Fibroblast of skin of right quadriceps (primary cell): ENCODE measurements around the gene PPM1F.

Experiments
- DNase-seq: peaks from one replicate; pipeline ENCODE4 v3.0.0-alpha.2; 2013

PPM1F gene, protein sequence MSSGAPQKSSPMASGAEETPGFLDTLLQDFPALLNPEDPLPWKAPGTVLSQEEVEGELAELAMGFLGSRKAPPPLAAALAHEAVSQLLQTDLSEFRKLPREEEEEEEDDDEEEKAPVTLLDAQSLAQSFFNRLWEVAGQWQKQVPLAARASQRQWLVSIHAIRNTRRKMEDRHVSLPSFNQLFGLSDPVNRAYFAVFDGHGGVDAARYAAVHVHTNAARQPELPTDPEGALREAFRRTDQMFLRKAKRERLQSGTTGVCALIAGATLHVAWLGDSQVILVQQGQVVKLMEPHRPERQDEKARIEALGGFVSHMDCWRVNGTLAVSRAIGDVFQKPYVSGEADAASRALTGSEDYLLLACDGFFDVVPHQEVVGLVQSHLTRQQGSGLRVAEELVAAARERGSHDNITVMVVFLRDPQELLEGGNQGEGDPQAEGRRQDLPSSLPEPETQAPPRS

DNA sequence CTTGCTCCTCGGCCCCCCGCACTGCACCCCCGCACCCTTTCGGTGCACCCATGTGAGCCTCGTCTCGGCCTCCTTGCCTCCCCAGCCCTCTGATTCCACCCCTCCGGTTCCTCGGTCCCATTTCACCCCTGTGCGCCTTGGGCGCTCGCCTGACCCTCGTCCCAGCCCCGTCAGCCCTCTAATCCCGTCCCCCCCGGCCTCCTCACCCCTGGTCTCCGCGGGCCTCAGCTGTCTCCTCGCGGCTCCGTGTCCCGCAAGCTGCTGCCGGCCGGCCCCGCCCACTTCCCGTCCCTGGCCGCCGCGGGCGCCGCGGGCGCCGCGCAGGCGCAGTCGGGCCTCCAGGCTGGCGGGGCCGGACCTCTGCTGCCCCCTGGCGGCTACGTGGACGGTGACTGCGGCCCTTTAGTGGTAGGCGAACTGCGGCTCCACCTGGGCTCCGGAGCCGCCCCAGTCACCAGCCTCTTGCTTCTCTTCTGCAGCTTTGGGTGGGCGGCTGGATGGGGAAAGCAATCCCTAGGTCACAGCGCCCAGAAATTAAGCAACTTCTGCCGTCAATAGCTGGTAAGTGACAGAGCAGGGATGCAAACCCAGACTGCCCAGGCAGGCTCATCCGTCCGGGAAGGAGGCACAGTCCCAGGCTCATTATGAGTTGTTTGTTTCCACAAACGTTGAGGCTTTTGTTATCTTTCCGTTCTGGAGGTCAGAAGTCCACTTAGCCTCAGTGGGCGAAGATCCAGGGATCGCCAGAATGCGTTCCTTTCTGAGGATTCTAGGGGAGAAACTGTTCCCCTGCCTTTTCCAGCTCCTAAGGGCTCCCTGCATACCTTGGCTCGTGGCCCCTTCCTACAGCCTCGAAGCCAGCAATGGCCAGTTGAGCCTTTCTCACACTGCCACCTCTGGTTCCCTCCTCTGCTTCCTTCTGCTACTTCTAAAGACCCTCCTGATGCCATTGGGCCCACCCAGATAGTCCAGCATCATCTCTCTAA, at the start of gene PPM1F:
PPM1F (minus strand) TSS at position 263 of the 986 bp plus-strand sequence. CDS start 6,800 bp downstream, outside the sequence.
- DNase-seq, result peak; percentile 65

DNA sequence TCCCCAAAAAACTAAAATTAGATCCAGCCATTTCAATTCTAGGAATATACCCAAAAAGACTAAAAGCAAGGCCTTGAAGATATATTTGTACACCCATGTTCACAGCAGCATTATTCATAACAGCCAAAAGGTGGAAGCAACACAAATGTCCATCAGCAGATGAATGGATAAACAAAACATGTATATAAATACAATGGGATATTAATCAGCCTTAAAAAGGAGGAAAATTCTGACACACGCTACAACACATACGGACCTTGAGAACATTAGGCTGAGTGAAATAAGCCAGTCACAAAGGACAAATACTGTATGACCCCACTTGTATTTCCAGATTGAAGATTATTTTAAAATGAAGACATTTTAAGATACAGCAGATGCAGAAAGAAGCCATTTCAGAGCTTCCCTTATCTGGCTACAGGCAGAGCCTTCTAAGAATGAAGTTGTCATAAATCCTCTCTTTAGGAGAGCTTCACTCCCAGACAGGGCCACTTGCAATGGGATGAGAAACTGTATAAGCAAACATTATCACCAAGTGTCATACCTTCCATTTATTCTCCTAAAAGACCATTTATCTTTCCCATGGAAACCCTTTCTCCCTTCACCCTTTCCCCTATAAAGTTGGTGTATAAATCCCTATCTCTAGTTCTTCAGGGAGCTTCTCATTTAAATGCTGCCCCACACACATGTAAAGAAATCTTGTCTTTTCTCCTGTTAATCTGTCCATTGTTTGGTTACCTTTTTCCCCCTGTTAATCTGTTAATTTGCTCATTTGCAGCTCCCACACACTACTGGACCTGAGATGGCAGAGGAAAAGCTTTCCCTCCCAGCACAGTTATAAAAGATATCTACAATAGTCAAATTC, 49.2 kb upstream of the PPM1F start:
- no peak for DNase-seq

DNA sequence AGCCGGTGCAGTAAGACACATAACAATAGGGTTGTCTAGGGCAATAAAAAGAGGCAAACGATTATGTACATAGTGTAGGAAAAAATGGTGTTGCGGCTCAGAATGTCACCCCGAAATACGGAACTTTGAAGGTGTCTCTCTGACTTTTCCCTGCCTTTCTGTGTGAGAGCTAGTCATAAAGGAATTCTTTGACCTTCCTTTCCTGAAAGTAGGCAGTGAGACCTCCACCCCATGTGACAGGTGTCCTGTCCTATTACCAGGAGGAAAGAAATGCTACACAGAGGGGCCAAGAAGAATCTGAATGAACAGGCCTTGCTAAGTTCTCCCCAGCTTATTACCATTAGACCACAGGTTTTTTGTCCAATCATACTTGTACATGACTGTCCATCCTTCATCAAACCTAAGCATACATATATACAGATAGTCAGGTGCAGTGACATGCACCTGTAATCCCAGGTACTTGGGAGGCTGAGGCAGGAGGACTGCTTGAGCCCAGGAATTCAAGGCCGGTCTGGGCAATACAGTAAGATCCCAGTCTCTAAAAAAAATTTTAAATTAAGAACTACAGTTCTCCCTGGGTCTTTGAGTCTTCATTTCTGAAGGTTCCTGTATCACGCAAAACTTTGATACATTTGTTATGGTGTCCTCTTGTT, 46.1 kb upstream of the PPM1F start:
- no peak for DNase-seq

DNA sequence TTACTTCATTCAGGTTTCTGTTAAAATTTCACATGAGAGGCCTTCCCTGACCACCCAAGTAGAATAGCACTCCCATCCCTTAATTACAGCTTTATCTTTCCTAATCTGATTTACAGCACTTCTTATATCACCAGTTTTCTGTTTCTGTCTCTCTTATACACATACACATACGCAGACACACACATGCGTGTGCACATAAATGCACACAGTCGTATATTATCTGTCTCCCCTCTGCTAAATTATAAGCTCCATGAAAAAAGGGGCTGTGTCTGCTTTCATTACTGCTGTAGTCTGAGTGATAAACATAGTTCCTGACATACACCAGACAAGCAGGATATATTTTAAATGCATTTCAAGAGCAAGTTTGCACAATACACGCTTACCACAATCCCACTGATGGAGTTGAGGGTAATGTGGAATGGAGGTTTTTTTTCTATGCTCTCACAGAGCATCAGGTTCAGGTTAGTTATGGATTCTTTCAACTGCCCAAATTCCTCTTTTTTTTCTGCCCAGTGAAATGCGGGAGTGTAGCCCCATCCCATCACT, 43.6 kb upstream of the PPM1F start:
- DNase-seq, result no peak

DNA sequence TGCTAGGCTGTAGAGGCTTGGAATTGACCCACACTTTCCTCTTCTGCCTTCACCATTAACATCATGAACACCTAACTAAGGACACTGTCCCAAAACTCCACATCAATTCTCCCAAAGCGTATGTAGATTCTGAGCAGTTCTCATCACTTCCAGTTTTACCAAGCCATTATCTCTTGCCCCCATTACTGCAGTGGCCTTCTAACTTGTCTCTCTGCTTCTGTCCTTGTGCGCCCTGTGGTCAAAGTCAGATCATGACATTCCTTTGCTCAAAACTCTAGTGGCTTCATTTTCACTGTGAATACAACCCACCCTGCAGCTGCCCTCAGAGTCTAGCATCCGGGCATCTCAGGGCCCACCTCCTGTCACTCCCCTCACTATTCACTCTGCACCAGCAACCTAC, 43.0 kb upstream of the PPM1F start:
- DNase-seq, result no peak

DNA sequence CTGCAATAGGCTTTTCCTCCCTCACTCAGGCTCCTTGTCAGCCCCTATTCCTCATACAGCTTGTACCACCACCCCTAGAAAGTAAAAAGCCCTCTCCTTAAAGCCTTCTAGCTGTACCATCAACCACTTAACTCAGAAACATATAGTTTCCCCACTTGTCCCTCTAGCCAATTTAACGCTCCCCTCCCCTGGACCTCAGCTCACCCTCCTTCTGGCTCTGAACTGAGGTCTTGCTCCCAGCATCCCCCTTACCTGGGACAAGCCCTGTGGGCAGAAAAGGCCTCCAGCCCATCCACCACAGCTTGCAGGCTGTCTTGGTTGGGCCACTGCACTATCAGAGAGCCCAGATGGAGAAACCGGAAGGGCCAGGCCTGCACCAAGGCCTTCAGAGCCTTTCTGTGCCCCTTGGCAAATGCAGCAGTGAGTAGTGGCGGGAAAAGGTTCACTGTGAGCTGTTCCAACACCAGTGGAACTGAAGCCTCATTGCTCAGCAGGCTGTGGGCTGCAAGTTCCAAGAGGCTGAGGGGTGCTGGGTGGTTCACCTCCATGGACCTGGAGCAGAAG, 42.3 kb upstream of the PPM1F start:
- no peak for DNase-seq

DNA sequence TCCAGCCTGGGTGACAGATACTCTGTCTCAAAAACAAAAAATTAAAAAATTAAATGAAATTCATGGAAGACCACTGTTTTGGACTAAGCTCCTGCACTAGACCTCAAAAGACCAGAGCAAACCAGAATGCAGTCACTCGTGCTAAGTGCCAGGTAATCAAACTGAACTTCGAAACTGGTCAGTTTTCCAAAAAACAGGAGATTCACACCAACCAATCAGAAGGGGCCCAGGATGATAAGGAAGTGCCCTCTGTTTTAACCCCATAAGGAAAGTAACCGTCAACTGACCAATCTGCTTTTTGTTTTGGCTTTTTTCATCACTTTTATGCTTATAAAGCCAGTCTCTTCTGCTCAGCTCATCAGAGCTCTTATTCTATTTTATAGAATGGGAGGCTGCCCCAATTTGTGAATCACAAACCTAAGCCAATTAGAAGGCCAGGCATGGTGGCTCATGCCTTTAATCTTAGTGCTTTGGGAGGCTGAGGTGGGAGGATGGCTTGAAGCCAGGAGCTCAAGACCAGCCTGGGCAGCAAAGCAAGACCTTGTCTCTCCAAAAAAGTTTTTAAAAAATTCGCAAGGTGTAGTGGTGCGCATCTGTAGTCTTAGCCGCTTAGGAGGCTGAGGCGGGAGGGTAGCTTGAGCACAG, 40.1 kb upstream of the PPM1F start:
- DNase-seq, result no peak

DNA sequence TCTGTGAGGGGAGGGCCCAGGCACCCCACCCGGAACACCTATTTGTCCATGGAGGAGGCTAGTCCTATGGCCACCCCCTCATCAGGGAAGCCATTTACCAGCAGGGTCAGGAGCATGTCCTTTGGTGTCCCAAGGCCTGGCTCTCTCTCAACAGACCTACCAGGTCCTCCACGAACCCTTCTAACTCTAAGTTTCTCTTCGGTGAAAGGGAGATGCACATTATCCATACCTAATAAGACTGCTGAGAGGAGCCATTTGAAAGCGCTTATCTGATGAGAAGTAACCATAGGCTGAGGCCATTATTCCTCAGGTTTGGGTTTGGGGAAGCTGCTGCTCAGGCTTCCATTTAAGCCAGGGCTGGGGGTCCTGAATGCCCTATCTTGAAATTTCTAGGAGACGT, 39.1 kb upstream of the PPM1F start:
- no peak for DNase-seq

DNA sequence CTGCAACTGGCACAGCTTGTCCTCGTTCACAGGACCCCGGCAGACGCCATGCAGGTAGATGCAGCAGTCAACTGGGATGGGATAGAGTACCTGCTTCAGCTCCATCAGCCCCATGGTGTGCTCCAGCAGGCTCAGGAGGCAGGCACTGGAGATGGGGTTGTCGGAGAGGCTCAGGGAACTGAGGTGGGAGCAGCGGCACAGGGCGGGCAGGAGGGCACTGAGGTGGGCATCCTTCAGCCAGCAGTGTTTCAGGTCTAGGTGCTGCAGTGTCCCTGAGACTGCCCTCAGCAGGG, 38.6 kb upstream of the PPM1F start:
- no peak for DNase-seq

DNA sequence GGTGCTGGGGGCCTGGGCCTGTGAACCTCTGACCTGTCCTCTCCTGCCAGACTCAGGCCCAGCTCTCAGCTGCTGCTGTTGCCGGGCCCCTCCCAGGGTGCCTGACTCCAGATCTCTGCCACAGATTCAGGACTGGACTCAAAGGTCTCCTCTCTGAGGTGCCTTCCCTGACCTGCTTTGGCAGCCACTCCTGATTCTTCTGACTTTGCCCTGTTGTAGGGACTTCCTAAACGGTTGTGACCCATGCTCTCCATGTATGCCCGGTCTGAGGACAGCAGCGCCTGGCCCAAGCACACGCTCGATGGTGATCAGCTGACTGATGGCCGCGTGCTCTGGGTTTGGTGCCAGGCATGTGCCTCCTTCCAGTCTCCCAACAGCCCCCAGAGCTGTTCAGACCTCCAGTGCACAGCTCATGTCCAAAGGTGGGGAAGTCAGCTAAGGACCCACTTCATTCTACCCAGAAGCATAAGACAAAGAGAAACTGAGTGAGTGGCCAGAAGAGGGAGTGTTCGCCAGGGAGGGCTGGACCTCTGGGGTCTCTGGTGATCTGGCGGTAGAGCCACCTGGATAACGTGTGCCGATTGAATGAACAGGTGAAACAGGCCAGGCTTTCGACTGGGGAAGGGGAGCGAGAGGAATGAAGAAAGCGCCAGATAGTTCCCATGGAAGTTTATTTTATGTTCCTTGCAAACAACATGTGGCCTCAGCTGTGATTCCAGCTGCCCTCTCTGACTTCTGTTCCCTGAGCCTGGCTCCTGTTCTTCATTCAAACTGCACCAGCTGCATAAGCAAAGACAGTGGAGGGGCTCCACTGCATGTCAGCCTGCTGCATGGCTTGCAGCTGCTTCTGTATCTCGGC, 38.0 kb upstream of the PPM1F start:
- DNase-seq, result no peak

DNA sequence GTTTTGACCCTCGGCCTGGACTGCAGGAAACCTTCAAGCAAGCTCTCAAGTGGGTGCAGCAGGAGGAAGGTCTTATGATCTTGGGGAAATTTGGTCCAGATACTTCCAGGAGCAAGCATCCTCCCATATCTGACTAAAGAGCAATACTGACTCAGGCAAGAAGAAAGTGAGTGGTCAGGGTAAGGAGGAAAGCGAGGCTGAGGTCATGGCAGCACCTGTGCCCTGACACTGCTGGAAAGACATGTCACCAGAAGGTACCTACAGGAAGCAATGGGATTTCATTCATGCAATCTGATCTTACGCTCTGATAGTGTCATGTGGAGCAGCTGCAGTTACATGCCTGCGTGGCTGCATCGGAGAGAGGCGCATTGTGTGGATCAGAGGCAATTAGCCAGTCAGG, 36.4 kb upstream of the PPM1F start:
- no peak for DNase-seq

DNA sequence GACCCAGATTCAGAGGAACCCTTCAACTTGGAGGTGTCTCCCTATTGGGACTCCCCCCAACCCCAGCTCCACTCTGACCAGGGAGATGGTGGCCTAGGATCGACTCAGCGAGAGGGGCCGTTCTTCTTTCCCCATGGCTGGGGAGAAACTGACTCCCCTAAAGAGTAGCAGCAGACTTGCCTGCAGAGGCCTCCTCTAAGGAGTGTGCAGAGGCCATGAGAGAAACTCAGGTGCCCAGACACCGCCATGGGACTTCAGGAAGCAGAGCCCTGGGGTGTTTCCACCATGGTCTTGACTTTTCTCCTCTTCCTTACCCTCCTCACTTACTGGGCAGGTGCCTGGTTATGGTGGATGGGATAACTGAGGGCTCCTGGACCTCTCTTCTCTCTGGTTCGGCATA, 32.6 kb upstream of the PPM1F start:
- no peak for DNase-seq

DNA sequence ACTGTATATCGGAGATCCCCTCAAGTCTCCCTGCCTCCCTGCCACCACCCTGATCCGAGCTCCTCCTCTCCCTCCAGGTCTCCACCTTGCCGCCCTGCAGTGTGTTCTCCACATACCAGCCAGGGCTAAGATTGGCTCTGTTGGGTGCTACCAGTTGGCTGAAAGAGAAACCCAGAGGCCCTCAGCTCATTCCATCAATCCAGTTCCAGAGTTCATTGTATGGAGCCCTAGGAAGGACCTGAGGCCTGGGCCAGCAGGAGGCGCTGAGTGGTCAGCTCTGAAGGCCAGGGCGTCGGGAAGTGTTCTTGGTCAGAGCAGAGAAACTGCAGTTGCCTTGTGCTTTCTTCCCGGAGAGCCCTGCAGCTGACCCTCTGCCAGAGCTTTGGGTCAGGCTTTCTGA, 32.1 kb upstream of the PPM1F start:
- no peak for DNase-seq

DNA sequence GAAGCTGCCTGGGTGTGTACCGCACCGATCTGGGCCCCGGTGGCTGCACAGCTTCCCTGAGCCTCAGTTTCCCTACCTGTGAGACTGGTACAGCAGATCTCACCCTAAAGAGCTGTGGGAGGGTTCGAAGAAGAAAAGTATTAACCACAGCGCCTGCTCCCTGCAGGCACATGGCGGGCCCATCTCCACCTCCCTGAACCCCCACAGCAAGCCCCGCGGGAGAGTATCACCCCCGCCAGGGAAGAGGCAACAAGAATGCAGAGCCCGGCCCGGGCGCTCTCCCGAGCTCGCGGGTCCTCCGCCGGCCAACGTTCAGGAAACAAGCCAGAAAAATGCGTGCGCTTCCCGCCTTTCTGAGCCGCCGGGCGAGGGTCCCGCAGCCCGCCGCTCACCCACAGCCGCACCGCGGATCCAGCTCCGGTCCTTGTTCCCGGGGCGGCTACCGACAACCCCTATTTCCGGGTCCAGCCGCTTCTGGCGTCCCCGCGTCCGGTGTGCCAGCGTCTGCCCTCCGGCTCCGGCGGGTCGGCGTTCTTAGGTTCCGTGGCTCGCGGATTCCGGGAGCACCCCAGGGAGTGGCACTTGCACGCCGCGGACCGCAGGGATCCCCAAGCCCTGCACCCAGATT, 29.8 kb upstream of the PPM1F start, which contains the start of gene TOP3B:
TOP3B (minus strand) TSS at position 450 of the 628 bp plus-strand sequence. CDS start 7,078 bp downstream, outside the sequence.
- DNase-seq, result peak; percentile 76

DNA sequence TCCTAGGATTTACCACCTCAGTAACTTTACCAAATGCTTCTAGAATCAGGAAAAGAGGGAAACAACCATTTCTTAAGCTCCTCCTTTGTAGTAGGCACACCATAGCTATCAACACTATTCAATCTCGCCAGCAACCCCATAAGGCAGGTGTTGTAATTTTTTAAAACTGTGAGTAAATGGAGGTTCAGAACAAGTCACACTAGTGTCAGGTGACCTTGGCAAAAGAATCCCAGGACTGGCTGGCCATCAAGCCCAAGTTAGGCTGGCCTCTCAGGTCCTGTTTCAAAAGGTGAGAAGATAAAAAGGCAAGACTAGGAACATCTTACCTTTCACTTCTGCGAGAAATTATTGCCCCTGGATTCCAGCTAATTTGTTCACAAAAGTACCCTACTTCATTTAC, 29.2 kb upstream of the PPM1F start:
- no peak for DNase-seq

DNA sequence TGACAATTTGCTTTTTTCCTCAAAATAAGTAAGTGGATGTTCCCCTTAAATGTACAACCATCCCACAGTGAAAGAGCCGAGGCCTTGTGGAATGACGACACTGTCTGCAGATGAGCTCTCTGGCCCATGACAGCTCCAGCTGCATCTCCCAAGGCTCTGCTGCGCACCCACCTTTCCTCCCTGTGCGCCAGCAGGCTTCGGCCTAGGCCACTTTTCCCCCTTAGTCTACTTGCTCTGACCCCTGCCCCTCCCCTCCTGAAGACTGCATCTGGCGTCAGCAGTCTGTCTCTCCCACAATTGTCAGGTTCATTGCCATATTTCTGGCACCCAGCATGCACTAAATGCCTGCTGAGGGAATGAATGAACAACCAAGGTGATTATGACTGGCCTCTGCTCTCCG, 27.9 kb upstream of the PPM1F start:
- no peak for DNase-seq

DNA sequence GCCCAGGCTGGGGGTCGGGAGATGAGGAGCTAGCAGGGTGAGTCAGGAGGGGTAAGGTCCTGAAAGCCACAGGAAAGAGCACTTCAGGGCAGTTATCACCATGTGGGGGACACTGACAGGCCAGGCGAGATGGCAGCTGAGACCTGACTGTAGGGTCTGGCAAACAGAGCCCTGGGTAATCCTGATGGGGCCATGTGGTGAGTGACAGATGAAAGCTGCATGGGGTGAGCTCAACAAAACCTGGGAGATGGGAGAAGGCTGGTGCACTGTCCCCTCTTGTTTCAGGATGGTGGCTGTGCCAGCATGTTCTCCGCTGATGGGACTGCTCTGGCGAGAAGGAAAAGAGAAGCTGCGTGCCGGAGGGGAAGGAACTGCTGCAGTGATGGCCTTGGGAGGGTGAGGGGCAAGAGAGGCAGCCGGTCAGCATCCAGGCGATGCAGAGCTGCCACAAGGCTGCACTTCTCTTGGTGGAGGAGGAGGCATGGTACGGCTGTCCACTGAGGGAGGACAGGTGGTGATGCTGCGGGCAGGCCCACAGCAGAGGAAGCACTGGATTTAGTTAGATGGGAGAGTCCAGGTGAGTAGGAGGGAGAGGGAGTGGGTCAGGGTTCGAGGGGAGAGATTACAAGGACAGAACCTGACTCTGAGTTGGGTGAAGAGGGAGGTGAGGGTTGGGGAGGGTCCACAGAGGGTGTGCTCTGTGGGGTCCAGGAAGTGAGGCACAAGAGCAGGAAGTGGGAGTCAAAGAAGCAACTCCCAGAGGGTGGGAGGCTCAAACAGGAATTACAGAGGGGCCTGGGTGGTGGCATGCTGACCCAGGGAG, 26.1 kb upstream of the PPM1F start:
- DNase-seq, result no peak

DNA sequence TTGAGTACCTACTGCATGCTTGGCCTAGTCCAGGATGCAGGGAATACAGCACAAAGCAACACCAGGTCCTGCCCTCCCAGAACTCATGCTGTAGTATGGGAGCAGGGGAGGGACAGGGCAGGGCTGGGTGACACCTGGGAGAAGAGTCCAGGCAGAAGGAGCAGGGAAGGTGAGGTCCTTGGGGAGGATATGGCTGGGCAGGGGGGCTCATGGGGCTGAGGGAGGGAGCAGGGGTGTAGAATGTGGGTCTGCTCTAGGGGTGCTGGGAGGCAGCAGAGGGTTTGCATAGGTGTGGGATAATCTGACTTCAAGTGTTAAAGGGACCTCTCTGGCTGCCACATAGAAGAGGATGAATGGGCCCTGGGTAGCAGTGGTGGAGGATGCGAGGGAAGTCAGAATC, 25.2 kb upstream of the PPM1F start:
- no peak for DNase-seq

DNA sequence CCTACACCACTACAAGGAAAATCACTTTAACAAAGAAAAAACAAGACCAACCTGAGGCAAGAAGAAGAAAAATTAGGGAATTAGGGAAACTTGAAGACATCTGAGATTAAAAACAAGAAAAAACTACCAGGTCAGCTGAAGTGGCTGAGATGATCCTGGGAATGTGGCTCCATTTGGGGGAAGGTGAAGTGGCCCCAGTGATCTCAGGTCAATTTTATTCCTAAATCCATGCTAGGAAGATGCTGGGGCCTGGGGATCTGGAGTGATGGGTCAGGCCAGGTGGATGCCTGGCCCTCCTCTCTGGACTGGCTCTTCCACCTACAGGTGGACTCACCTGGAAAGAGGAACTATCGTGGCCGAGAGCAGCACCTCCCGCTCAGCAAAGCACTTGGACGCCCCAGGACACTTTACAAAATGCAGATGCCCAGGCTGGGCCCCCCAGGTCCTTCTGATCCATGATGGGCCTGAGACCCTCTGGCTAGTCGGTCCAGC, 23.3 kb upstream of the PPM1F start:
- no peak for DNase-seq
